ENCODE results near the gene XPR1.

DNA sequence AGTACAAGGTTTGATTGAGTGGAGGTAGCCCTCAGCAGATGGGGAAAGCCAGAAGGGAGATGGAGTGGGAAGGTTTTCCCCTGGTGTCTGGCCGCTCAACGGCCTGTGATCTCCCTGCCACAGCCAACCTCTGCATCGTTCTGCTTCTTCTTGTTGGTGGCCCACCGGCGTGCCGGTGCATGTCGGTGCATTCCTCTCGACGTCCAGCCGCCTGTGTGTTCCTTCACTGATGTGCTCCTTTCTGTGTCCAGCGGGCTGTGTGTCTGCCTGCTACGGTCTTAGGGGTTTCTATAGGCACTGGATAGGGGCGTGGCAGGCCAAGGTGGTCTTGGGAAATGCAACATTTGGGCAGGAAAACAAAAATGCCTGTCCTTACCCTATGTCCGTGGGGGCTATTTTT lies 101.0 kb downstream of the XPR1 start:
- TF ChIP-seq, protein P1, sequence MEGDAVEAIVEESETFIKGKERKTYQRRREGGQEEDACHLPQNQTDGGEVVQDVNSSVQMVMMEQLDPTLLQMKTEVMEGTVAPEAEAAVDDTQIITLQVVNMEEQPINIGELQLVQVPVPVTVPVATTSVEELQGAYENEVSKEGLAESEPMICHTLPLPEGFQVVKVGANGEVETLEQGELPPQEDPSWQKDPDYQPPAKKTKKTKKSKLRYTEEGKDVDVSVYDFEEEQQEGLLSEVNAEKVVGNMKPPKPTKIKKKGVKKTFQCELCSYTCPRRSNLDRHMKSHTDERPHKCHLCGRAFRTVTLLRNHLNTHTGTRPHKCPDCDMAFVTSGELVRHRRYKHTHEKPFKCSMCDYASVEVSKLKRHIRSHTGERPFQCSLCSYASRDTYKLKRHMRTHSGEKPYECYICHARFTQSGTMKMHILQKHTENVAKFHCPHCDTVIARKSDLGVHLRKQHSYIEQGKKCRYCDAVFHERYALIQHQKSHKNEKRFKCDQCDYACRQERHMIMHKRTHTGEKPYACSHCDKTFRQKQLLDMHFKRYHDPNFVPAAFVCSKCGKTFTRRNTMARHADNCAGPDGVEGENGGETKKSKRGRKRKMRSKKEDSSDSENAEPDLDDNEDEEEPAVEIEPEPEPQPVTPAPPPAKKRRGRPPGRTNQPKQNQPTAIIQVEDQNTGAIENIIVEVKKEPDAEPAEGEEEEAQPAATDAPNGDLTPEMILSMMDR (IDR thresholded peaks at IDR 0.05), result no peak
- TF ChIP-seq SIN3A (IDR thresholded peaks at IDR 0.05; ENCODE audit: borderline replicate concordance, insufficient read depth, low read depth, low read length) (no peak), POLR2AphosphoS5 (IDR thresholded peaks at IDR 0.05; ENCODE audit: low read depth, low read length) (no peak)
- TF ChIP-seq, protein P2, sequence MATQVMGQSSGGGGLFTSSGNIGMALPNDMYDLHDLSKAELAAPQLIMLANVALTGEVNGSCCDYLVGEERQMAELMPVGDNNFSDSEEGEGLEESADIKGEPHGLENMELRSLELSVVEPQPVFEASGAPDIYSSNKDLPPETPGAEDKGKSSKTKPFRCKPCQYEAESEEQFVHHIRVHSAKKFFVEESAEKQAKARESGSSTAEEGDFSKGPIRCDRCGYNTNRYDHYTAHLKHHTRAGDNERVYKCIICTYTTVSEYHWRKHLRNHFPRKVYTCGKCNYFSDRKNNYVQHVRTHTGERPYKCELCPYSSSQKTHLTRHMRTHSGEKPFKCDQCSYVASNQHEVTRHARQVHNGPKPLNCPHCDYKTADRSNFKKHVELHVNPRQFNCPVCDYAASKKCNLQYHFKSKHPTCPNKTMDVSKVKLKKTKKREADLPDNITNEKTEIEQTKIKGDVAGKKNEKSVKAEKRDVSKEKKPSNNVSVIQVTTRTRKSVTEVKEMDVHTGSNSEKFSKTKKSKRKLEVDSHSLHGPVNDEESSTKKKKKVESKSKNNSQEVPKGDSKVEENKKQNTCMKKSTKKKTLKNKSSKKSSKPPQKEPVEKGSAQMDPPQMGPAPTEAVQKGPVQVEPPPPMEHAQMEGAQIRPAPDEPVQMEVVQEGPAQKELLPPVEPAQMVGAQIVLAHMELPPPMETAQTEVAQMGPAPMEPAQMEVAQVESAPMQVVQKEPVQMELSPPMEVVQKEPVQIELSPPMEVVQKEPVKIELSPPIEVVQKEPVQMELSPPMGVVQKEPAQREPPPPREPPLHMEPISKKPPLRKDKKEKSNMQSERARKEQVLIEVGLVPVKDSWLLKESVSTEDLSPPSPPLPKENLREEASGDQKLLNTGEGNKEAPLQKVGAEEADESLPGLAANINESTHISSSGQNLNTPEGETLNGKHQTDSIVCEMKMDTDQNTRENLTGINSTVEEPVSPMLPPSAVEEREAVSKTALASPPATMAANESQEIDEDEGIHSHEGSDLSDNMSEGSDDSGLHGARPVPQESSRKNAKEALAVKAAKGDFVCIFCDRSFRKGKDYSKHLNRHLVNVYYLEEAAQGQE (IDR thresholded peaks at IDR 0.05; ENCODE audit: insufficient read depth in 1 of 2, low read depth in 2 of 2, low read length in 1 of 2), result no peak
